ENCODE measurements around the gene ABTB1. TPM values are rescaled to one million over a fixed set of nuclear protein-coding genes. Genes with fewer than 3 reads are reported as not detected.

Gene ABTB1
- total and polyA plus RNA-seq, 2 donors (not counting 1 experiment from before 2014, with no cell fraction given) = 11.8 to 15.5 TPM

GRCh38 chr3:127677541-127678314 lies 5.0 kb downstream of the ABTB1 start:
- Histone ChIP-seq H3K4me3 (replicated peaks in 1 of 4; ENCODE audit: control extremely low read depth in 1 of 4, insufficient read depth in 1 of 4, low read depth in 3 of 4, low read length in 4 of 4) (no peak overlapping the region), H3K9ac (ENCODE audit: insufficient read depth, low read length) (no peak overlapping the region), H3K4me2 (ENCODE audit: extremely low read depth, insufficient read depth, low read length) (no peak overlapping the region), H3K27me3 (ENCODE audit: control insufficient read depth, insufficient read depth, low read length) (no peaks in the 10 kb centered on the region), H3K9me3 (ENCODE audit: control insufficient read depth, insufficient read depth, low read depth, low read length) (no peaks in the 10 kb centered on the region), H3K4me1 (ENCODE audit: control insufficient read depth, extremely low read depth, insufficient read depth, low read length) (no peaks in the 10 kb centered on the region), H3K27ac (ENCODE audit: insufficient read depth, low read length) (no peak overlapping the region), H4K20me1 (ENCODE audit: control insufficient read depth, extremely low read depth, insufficient read depth, low read length) (no peaks in the 10 kb centered on the region), H2AFZ (ENCODE audit: low read length) (no peak overlapping the region), H3K36me3 (ENCODE audit: control insufficient read depth, insufficient read depth, low read length) (peaks cover 2% of the 10 kb centered on the region), H3K79me2 (ENCODE audit: control insufficient read depth, insufficient read depth, low read length) (no peaks in the 10 kb centered on the region)
- TF ChIP-seq EZH2 (IDR thresholded peaks at IDR 0.05; ENCODE audit: low read length, missing control alignments) (no peak), CTCF (conservative IDR thresholded peaks at IDR 0.05 in 1 of 2, IDR thresholded peaks at IDR 0.05 in 1 of 2; ENCODE audit: low read depth in 1 of 2, low read length in 2 of 2) (no peak)
- DNase-seq (ENCODE audit: low read depth in 2 of 2) = no peak

- Histone ChIP-seq H3K79me2 (ENCODE audit: control insufficient read depth, insufficient read depth, low read length) (no peaks in the 10 kb centered on the region), H3K9ac (ENCODE audit: insufficient read depth, low read length) (no peak overlapping the region), H3K4me3 (replicated peaks in 1 of 4; ENCODE audit: control extremely low read depth in 1 of 4, insufficient read depth in 1 of 4, low read depth in 3 of 4, low read length in 4 of 4) (no peak overlapping the region), H2AFZ (ENCODE audit: low read length) (no peak overlapping the region), H3K36me3 (ENCODE audit: control insufficient read depth, insufficient read depth, low read length) (peaks cover 2% of the 10 kb centered on the region), H3K27ac (ENCODE audit: insufficient read depth, low read length) (no peak overlapping the region), H3K9me3 (ENCODE audit: control insufficient read depth, insufficient read depth, low read depth, low read length) (no peaks in the 10 kb centered on the region), H3K4me1 (ENCODE audit: control insufficient read depth, extremely low read depth, insufficient read depth, low read length) (no peaks in the 10 kb centered on the region), H3K27me3 (ENCODE audit: control insufficient read depth, insufficient read depth, low read length) (no peaks in the 10 kb centered on the region), H4K20me1 (ENCODE audit: control insufficient read depth, extremely low read depth, insufficient read depth, low read length) (no peaks in the 10 kb centered on the region), H3K4me2 (ENCODE audit: extremely low read depth, insufficient read depth, low read length) (no peak overlapping the region)
- no peak for TF ChIP-seq EZH2 (IDR thresholded peaks at IDR 0.05; ENCODE audit: low read length, missing control alignments)
- no peak for TF ChIP-seq CTCF (conservative IDR thresholded peaks at IDR 0.05 in 1 of 2, IDR thresholded peaks at IDR 0.05 in 1 of 2; ENCODE audit: low read depth in 1 of 2, low read length in 2 of 2)
- DNase-seq (ENCODE audit: low read depth in 2 of 2) = no peak
Measured at GRCh38 chr3:127678315-127678599, 5.5 kb downstream of the ABTB1 start.

GRCh38 chr3:127678611-127679533 lies 6.1 kb downstream of the ABTB1 start:
- Histone ChIP-seq H3K4me2 (ENCODE audit: extremely low read depth, insufficient read depth, low read length) (no peak overlapping the region), H3K27me3 (ENCODE audit: control insufficient read depth, insufficient read depth, low read length) (no peaks in the 10 kb centered on the region), H4K20me1 (ENCODE audit: control insufficient read depth, extremely low read depth, insufficient read depth, low read length) (no peaks in the 10 kb centered on the region), H3K27ac (ENCODE audit: insufficient read depth, low read length) (no peak overlapping the region), H2AFZ (ENCODE audit: low read length) (no peak overlapping the region), H3K9ac (ENCODE audit: insufficient read depth, low read length) (no peak overlapping the region), H3K9me3 (ENCODE audit: control insufficient read depth, insufficient read depth, low read depth, low read length) (no peaks in the 10 kb centered on the region), H3K4me1 (ENCODE audit: control insufficient read depth, extremely low read depth, insufficient read depth, low read length) (no peaks in the 10 kb centered on the region), H3K4me3 (replicated peaks in 1 of 4; ENCODE audit: control extremely low read depth in 1 of 4, insufficient read depth in 1 of 4, low read depth in 3 of 4, low read length in 4 of 4) (no peak overlapping the region), H3K79me2 (ENCODE audit: control insufficient read depth, insufficient read depth, low read length) (no peaks in the 10 kb centered on the region), H3K36me3 (ENCODE audit: control insufficient read depth, insufficient read depth, low read length) (peaks cover 2% of the 10 kb centered on the region)
- DNase-seq (ENCODE audit: low read depth in 2 of 2) = no peak
- TF ChIP-seq CTCF (conservative IDR thresholded peaks at IDR 0.05 in 1 of 2, IDR thresholded peaks at IDR 0.05 in 1 of 2; ENCODE audit: low read depth in 1 of 2, low read length in 2 of 2) = no peak
- no peak for TF ChIP-seq EZH2 (IDR thresholded peaks at IDR 0.05; ENCODE audit: low read length, missing control alignments)

All from fibroblast of lung (primary cell).